Body of pancreas (tissue), 4 donors: ENCODE data around the gene NEMP2. TPM values are rescaled to one million over a fixed set of nuclear protein-coding genes. Genes with fewer than 3 reads are reported as not detected.

Source experiments
- ATAC-seq: fragments of 150-250 bp; one replicate; pipeline ENCODE4 v1.9.1; 2016
- DNase-seq, 4 donors: peaks; one replicate each; pipeline ENCODE4 v3.0.0-alpha.2; 2019
- H3K27ac ChIP-seq, 4 donors: fragments of 200-600 bp; sonication (generic); 1 replicate in 3 of 4; 2 replicates in 1 of 4; pipeline versions ENCODE4 v1.5.1 to v1.6.1; 2016 to 2019; ENCODE audit warnings: mild to moderate bottlenecking in 1 of 4, mixed read lengths in 1 of 4, moderate library complexity in 1 of 4
- H3K27me3 ChIP-seq, 2 donors: fragments of 200-600 bp; sonication (generic); one replicate each; pipeline ENCODE4 v1.6.0; 2016; ENCODE audit warnings: mild to moderate bottlenecking in 1 of 2
- H3K36me3 ChIP-seq, 2 donors: fragments of 200-600 bp; sonication (generic); replicated peaks in 1 of 2; 2 replicates each; pipeline ENCODE4 v1.5.1; 2016; ENCODE audit warnings: low read depth in 2 of 2; ENCODE audit not compliant: insufficient read depth in 1 of 2
- H3K4me1 ChIP-seq: fragments of 200-600 bp; sonication (generic); one replicate; pipeline ENCODE4 v1.6.0; 2016
- H3K4me3 ChIP-seq, 2 donors: fragments of 200-600 bp; sonication (generic); 1 replicate in 1 of 2; 2 replicates in 1 of 2; pipeline ENCODE4 v1.5.1; 2016 to 2019
- H3K9me3 ChIP-seq, 3 donors: fragments of 200-600 bp; sonication (generic); 1 replicate in 2 of 3; 2 replicates in 1 of 3; pipeline ENCODE4 v1.5.1; 2016
- CTCF ChIP-seq, 7 experiments: fragments of 450-650 bp in 4 of 7; fragments of 200-600 bp in 3 of 7; sonication (generic) in 3 of 7; IDR thresholded peaks; one replicate each; pipeline ENCODE4 v1.5.1; 2016 to 2019; ENCODE audit warnings: antibody characterized with exemption in 7 of 7
- POLR2A ChIP-seq, 3 donors: fragments of 450-650 bp; IDR thresholded peaks; one replicate each; pipeline ENCODE4 v1.6.1; 2016; ENCODE audit warnings: antibody characterized with exemption in 3 of 3, mild to moderate bottlenecking in 2 of 3
- WGBS, 2 donors: methylation state at CpG; one replicate each; pipeline ENCODE4 v1.1.5; 2017; 5-methylcytosine and 5-hydroxymethylcytosine counted together
- intact Hi-C: fragments of 100-400 bp; cut with DNase I; formaldehyde crosslinking; loops from one replicate; pipeline ENCODE4 v1.15.1; 2023
- total RNA-seq, 2 donors: library from RNA; depleted of rRNA; stranded (reverse); fragments of >200 nt; gene quantifications; one replicate each; pipeline ENCODE4 v1.1.0, GENCODE V29; 2016

Gene NEMP2
- total RNA-seq, 2 donors from 2014 or later, result 3.0 to 3.9 TPM

- no peaks in the 10 kb centered on the region for H3K27me3 ChIP-seq
- no peaks in the 10 kb centered on the region for H3K4me1 ChIP-seq
- no peak overlapping the region for H3K4me3 ChIP-seq
- ATAC-seq, result no peak
- intact Hi-C loops, result no loop called here
- no peak for TF ChIP-seq CTCF (IDR thresholded peaks at IDR 0.05)
- TF ChIP-seq POLR2A (IDR thresholded peaks at IDR 0.05), result no peak
- no peak overlapping the region for H3K27ac ChIP-seq
- DNase-seq, result no peak
- no peaks in the 10 kb centered on the region for H3K9me3 ChIP-seq
- 84 to 100% methylated on average over 1 of the region's 1 CpG for WGBS, 2 donors
- no peaks in the 10 kb centered on the region for H3K36me3 ChIP-seq
These were observed 14.4 kb downstream of the NEMP2 start for GRCh38 chr2:190519975-190520767.

GRCh38 chr2:190517468-190517867 is 17.1 kb downstream of the NEMP2 start:
- intact Hi-C loops, result no loop called here
- DNase-seq (no peak), ATAC-seq (no peak)
- H3K27ac ChIP-seq, result no peak overlapping the region
- H3K9me3 ChIP-seq, result no peaks in the 10 kb centered on the region
- WGBS, 2 donors, result 36 to 45% methylated on average over 2 of the region's 2 CpGs
- no peaks in the 10 kb centered on the region for H3K36me3 ChIP-seq
- TF ChIP-seq POLR2A (IDR thresholded peaks at IDR 0.05) (no peak), CTCF (IDR thresholded peaks at IDR 0.05) (no peak)
- no peak overlapping the region for H3K4me3 ChIP-seq
- H3K4me1 ChIP-seq, result no peaks in the 10 kb centered on the region
- no peaks in the 10 kb centered on the region for H3K27me3 ChIP-seq

GRCh38 chr2:190515687-190516086 is 18.8 kb downstream of the NEMP2 start:
- WGBS, 2 donors, result 63 to 95% methylated on average over 1 of the region's 1 CpG
- ATAC-seq, result no peak
- no peak for DNase-seq
- Histone ChIP-seq H3K4me1 (no peaks in the 10 kb centered on the region), H3K36me3 (no peaks in the 10 kb centered on the region), H3K9me3 (no peaks in the 10 kb centered on the region), H3K27me3 (no peaks in the 10 kb centered on the region), H3K4me3 (no peak overlapping the region), H3K27ac (no peak overlapping the region)
- TF ChIP-seq CTCF (IDR thresholded peaks at IDR 0.05), result no peak
- TF ChIP-seq POLR2A (IDR thresholded peaks at IDR 0.05), result no peak
- intact Hi-C loops, result no loop called here

GRCh38 chr2:190514676-190515075 is 19.8 kb downstream of the NEMP2 start:
- Histone ChIP-seq H3K27me3 (no peaks in the 10 kb centered on the region), H3K9me3 (no peaks in the 10 kb centered on the region), H3K36me3 (no peaks in the 10 kb centered on the region), H3K27ac (no peak overlapping the region), H3K4me1 (no peaks in the 10 kb centered on the region), H3K4me3 (no peak overlapping the region)
- ATAC-seq (no peak), DNase-seq (no peak)
- intact Hi-C loops, result no loop called here
- WGBS, 2 donors, result 95 to 100% methylated on average over 1 of the region's 1 CpG
- TF ChIP-seq CTCF (IDR thresholded peaks at IDR 0.05) (no peak), POLR2A (IDR thresholded peaks at IDR 0.05) (no peak)

- intact Hi-C loops, result no loop called here
- DNase-seq (no peak), ATAC-seq (no peak)
- no peak for TF ChIP-seq CTCF (IDR thresholded peaks at IDR 0.05)
- TF ChIP-seq POLR2A (IDR thresholded peaks at IDR 0.05), result no peak
- Histone ChIP-seq H3K27ac (no peak overlapping the region), H3K4me3 (no peak overlapping the region), H3K9me3 (no peaks in the 10 kb centered on the region), H3K4me1 (no peaks in the 10 kb centered on the region), H3K27me3 (no peaks in the 10 kb centered on the region), H3K36me3 (no peaks in the 10 kb centered on the region)
- WGBS, 2 donors, result 77 to 83% methylated on average over 2 of the region's 2 CpGs
These were observed 20.6 kb downstream of the NEMP2 start for GRCh38 chr2:190513877-190514276.
